GM18517 (cell line): Measurements from ENCODE around the gene MEF2A.
"Not testable (repeated sequence)": the region's sequence is repeated elsewhere in the genome, so short reads cannot be mapped to it uniquely, and the experiment has no call there.

Experiments used
- ATAC-seq: cut with Tn5 transposase; IDR thresholded peaks from one replicate; pipeline ENCODE4 v1.9.1; 2021; ENCODE audit warnings: mild to moderate bottlenecking, moderate library complexity; ENCODE audit not compliant: unreplicated experiment

MEF2A gene

DNA sequence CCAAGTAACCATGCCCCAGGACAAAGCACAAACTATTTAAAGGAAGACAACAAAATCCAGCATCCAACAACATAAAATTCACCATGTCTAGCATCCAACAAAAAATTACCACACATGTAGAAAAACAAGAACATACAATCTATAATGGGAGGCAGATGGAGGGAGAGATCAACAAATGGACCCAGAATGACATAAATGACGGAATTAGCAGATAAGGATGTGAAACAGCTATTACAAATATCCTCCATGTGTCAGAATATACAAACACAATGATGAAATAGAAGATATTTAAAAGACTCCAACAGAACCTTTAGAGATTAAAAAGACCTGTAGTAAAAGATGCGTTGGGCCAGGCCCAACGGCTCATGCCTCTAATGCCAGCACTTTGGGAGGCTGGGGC is 156.6 kb downstream of the MEF2A start:
- ATAC-seq = no peak

GRCh38 chr15:99726333-99726732 is 160.5 kb downstream of the MEF2A start:
- no peak for ATAC-seq

DNA sequence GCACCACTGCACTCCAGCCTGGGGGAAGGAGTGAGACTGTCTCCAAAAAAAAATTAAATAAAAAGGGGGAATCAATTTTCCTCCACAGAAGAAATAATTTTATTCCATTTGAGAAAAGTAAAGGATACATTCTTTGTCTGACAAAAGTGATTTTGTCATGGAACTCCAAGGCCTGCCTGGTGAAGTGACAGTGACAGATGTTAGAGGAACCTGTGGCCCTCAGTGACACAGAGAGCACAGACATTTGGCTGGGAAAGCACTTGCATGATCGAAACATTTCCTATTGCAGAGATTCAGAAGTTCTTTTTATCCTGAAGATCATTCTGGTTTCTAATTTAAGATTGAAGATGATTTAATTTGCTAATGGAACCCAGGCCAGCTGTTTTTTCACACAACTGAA is 161.5 kb downstream of the MEF2A start:
- no peak for ATAC-seq

- no peak for ATAC-seq
Measured at GRCh38 chr15:99727733-99728132, 161.9 kb downstream of the MEF2A start.

DNA sequence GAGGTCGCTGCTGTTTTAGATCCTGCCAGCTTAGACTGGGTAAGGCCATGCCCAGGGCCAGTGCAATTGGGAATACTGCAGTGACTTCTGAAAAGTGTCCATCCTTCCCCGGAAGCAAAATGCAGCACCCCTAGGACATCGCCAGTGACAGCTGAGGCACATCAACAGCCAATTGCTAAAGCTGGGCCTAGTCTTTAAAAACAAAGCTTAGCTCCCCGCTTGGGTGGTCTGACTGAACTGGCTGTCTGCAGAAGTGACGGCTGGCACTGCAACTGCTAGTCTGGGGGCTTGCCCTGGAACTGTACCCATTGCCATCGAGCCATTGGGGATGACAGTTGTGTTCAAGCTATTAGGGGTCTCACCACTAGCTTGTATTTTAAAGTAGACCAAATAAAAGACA is 163.1 kb downstream of the MEF2A start:
- no peak for ATAC-seq

DNA sequence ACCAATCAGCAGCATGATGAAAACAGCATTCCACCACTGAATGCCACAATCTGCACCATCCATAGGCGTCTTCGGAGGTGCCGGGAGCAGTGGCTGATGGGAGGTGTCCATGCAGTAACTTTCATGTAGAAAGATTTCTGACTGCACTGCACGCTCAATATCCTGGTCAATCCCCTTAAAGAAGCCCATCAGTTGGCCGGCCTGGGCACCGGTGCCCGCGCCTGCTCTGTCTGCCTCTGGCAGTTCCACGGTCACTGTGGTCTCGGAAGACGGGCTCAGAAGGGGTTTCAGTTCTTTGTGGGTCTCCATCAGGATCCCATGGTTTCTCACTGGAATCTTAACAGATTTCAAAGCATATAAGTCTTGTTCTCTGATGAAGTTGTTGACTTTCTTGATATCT is 163.5 kb downstream of the MEF2A start:
- no peak for ATAC-seq

DNA sequence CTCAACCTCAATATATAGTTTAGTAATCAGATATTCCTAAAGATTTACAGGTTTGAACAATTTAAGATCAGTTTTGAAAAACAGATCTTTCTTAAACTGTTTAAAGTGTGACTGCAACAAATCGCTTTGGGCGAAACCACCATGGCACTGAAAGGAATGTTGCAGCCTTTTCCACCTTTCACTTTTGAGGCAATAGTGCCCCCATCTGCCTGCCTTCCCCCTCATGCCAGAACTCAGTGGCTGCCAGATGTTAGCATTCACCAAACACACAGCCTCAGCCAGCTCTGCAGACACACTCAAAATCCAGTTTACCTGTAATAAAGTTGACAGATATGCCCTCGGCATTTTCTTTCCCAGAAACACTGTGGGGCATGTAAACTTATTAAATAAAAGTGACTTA is 164.1 kb downstream of the MEF2A start:
- no peak for ATAC-seq

DNA sequence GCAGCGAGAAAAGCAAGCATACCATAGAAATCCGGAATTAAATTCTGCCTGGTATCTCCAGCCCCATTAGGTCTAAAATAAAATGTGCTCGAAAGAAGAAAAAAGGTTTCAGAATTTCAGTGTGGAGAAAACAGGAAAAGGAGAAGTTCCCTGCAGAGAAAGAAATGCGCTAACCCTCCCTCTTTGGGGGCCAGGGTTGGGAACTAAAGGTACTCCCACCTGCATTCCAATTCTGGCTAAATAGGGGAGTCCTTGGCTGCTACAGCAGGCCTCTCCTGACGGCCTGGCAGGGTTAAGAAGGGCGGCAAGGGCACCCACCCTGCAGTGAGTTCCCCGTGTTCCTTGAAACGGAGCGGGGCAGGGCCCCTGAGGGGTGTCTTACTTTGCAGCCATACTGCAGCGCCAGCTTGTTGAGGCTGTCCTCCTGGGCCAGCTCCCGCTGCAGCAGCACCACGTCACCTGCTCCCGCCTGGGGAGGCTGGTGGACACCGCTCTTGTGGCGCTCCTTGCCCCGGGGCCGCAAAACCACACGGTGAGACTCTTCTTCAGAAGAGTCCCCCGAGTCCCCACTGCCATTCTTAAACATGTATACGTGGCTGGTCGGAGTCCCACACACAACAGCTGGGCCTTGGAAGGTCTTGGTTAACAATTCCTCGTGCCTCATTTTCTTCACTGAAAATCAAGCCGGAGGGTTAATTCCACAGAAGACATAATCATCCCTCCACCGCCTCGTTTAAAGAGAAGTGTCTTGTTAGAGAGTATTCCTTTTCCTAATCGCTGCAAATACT is 165.7 kb downstream of the MEF2A start:
- ATAC-seq = no peak

DNA sequence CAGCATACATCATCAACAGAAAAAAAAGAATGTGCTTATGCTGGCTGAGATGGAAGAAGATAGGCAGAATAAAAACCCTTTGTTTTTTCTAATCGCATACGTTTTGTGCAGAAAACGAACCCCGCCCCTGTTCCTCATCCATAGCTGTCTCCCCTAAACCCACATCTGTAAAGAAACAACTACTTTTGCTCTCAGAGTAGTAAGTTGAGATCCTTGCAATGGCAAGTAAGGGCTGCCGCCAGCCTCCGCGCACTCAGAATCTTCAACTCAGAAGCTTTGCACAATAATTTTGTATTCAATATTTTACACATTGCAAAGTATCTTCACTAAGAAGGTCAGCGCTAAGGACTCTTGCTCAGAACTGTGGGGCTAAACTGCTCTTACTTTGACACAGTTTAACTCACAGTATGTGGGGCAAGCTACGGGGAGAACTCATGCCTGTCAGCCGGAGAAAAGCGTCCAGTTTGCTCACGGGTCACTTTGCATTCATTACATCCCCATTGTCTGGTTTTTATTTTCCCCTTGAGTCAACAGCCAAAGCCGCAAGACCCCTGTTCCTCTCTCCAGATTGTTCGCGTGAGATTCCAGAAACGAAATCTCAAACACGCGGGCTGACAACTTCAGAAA is 166.5 kb downstream of the MEF2A start:
- ATAC-seq = no peak

DNA sequence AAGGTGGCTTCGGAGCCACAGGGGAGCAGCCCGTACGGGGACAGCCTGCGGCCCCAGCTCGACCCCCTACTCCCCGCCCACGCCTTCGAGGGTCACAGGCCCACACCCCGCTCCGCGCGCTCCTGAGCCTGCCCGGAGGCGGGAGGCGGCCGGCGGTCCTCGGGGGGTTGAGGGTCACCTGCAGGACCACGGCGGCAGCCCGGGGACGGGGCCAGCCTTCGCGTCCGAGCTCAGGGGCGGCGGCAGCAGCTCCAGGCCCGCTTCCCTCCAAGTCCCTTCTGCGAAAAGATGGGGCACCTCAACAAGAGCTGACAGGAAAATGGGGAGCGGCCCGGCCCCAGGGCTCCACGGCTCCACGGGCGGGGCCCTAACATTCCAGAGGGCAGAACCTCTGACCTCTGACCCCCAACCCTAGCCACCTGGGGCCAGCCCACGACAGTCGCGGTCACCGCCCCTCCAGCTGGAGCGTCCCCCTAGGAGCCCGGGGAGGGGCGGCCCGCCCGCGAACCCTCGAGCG is 167.0 kb downstream of the MEF2A start:
- ATAC-seq = peak; percentile 40

DNA sequence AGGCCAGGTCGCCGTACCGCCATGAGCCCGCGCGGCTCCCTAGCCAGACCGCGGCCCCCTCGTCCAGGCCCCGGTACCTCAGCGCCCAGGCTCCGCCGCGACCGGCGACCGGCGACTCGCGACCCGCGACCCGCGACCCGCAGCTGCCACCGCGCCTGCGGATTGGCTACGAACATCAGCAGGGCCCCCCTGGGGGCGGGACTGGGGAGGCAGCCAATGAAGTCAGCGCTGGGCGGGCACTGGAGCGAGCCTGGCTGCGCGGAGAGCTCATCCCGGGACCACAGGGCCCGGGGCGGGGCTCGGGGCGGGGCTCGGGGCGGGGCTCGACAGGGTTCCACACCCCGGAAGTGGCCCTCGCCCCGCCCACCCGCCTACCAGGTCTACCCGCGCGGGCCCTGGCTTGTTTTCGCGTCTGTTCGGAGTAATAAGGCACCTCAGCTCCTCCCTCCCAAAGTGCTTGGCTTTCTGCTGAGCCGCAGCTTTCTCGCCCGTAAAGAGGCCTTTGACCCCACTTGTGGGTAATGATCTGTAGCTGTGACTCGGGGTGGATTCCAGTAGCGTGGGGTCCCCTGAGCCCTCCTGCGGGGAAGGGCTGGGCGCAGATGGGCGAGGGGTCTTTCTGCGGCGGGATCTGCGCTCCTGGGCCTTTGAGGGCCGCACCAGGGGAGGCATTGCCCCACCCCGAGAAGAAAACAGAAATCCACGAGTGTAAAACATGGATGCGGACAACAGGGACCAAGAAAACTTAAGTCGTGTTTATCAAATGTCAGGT is 167.7 kb downstream of the MEF2A start, which contains the start of gene LYSMD4:
Gene LYSMD4 (minus strand): TSS at position 170 of the 772 bp plus-strand sequence. CDS start 1,438 bp downstream, outside the sequence.
- ATAC-seq = peak; percentile 97

DNA sequence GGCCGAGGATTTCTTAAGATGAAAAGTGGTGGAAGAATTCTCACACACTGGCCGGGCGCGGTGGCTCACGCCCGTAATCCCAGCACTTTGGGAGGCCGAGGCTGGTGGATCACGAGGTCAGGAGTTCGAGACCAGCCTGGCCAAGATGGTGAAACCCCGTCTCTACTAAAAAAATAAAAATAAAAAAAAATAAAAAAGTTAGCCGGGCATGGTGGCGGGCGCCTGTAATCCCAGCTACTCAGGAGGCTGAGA is 168.2 kb downstream of the MEF2A start:
- not testable (repeated sequence) for ATAC-seq

GRCh38 chr15:99734575-99734974 is 168.8 kb downstream of the MEF2A start:
- no peak for ATAC-seq

DNA sequence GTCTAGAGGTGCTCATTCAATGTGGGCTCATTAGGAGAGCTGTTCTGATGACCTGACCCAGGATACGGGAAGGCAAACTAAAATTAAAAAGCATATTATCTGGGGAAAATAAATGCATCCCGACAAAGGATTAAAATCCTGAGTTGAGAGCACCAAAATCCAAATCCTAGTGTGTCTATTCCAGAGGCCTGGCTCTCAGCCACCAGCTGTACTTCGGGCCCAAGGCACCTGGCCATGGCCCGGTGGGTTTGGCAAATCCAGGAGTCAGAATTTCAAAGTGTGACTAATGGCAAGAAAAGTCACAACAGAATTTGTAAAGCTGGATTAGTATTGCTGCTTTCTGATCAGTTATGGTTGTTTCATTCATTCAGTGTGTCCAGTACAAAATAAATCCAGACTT is 170.1 kb downstream of the MEF2A start:
- no peak for ATAC-seq

DNA sequence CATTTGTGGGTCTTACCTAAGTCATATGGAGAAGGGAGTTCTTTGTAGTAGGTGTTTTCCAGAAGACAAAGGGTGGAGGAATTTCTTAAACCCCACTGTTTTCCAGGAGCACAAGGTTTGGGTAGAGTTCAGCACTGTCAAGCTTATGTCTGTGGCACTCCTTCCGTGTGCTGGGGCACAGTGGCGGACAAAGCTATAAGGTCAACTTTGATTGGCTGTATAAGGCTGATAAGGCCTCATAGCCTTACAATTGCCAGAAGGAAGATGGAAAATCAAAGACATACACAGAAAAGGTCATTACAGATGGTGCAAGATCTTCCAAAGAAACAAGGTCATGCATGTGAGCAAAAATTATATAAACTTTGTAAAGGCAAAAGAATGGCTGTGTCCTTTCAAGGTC is 170.9 kb downstream of the MEF2A start:
- ATAC-seq = no peak

- no peak for ATAC-seq
Measured at GRCh38 chr15:99738021-99738847, 172.4 kb downstream of the MEF2A start.

DNA sequence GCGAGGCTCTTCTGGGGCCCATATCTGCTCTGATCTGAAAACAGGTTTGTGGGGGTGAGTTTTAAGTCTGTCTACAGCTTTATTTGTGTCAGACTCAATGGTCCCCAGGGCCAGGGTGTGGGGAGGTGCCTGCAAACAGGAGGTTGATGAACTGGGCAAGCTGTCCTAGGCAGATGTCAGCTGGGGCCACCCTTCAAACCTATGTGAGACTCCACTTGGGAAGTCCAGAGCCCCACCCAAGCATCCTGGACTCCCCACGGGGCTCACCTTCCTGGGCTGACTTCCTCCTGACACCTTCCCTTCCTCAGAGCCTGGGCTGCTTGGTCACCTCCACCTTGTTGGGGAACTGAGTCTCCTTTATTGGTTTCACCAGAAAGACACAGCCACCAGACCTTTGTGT is 176.1 kb downstream of the MEF2A start:
- no peak for ATAC-seq

DNA sequence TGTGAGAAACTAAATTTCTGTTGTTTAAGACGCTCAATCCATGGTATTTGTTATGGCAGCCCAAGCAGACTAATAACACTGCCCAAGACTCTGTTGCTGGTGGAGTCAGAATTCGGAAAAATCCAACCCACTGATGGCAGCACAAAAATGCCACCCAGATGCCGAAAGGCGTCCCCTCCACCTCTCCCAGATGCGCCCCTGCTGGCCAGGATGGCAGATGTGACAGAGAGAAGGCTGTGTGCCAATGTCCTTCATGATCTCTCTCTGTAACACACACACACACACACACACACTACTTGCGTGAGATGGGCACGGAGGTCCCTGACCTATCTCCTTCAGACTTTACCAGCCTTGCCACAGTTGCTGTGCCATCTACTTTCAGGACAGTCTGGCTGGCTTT is 178.4 kb downstream of the MEF2A start:
- ATAC-seq = no peak

GRCh38 chr15:99745370-99746086 is 179.7 kb downstream of the MEF2A start:
- no peak for ATAC-seq

DNA sequence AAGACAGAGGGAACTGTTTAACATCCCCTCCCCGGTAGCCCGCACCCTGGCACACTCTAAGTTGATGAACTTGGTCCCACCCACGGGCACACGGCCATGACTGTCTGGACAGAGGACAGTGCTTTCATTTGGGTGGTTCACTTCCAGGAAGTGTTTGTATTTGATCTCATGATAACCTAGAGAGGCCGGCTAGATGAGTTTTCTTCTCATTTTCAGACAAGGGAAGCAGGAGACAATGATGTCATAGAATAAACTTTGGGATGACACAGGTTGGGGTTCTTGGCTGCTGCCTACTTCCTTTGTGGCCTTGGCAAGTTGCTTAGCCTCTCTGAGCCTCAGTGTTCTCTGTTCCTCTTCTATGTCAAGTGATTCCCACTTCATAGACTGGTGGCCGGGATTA is 183.6 kb downstream of the MEF2A start:
- ATAC-seq = no peak
